HepG2 (cell line): Measurements from ENCODE around the gene ATRIP. TPM values are rescaled to one million over a fixed set of nuclear protein-coding genes. Genes with fewer than 3 reads are reported as not detected.

Experiments used
- ESRRA ChIP-seq: sonication (generic); formaldehyde crosslinking; IDR thresholded peaks from 2 replicates; pipeline ENCODE4 v1.5.1; 2020; ENCODE audit warnings: mild to moderate bottlenecking, low read depth, missing genetic modification reagents
- GABPA ChIP-seq, 2 experiments: IDR thresholded peaks; 2 replicates each; pipeline ENCODE4 v1.6.1; 2011 to 2016; ENCODE audit warnings: low read depth in 2 of 2, low read length in 1 of 2, missing biosample characterization in 1 of 2, missing genetic modification characterization in 1 of 2
- GATAD2A ChIP-seq: IDR thresholded peaks from 2 replicates; pipeline ENCODE4 v1.6.1; 2016
- HNRNPK ChIP-seq: fragments of 200-400 bp; formaldehyde crosslinking; IDR thresholded peaks from 2 replicates; pipeline ENCODE4 v1.6.1; 2018; ENCODE audit warnings: low read length, low read depth, moderate library complexity, mild to moderate bottlenecking; ENCODE audit not compliant: poor library complexity, severe bottlenecking
- HNRNPL ChIP-seq: fragments of 200-400 bp; formaldehyde crosslinking; IDR thresholded peaks from 2 replicates; pipeline ENCODE4 v1.6.1; 2017; ENCODE audit warnings: mild to moderate bottlenecking, low read depth, low read length
- IKZF1 ChIP-seq: fragments of 450-650 bp; IDR thresholded peaks from 2 replicates; pipeline ENCODE4 v1.7.1; 2016
- MAFK ChIP-seq, 2 experiments: IDR thresholded peaks in 1 of 2; conservative IDR thresholded peaks in 1 of 2; 2 replicates each; pipeline ENCODE4 v1.6.1; 2011; ENCODE audit warnings: improper control_type of control experiment in 2 of 2, low read length in 2 of 2
- MED1 ChIP-seq: sonication (generic); formaldehyde crosslinking; IDR thresholded peaks from 2 replicates; pipeline ENCODE4 v1.4.0; 2020; ENCODE audit warnings: missing genetic modification reagents
- MXI1 ChIP-seq: IDR thresholded peaks from 3 replicates; pipeline ENCODE4 v1.6.1; 2012; ENCODE audit warnings: low read depth, low read length, inconsistent platforms, borderline replicate concordance
- NFRKB ChIP-seq: fragments of 450-650 bp; IDR thresholded peaks from 2 replicates; pipeline ENCODE4 v1.6.1; 2017
- PCBP2 ChIP-seq: fragments of 200-400 bp; formaldehyde crosslinking; optimal IDR thresholded peaks from 2 replicates; pipeline ENCODE3; 2018; ENCODE audit warnings: low read length, low read depth; ENCODE audit not compliant: poor library complexity, severe bottlenecking
- SNRNP70 ChIP-seq: fragments of 200-400 bp; formaldehyde crosslinking; IDR thresholded peaks from 2 replicates; pipeline ENCODE4 v1.6.1; 2017; ENCODE audit warnings: mild to moderate bottlenecking, low read depth, low read length, moderate library complexity
- SOX5 ChIP-seq: IDR thresholded peaks from 2 replicates; pipeline ENCODE4 v1.6.1; 2016; ENCODE audit warnings: borderline replicate concordance
- SRF ChIP-seq: IDR thresholded peaks from 2 replicates; pipeline ENCODE4 v1.6.1; 2011; ENCODE audit warnings: mild to moderate bottlenecking, low read depth, low read length, moderate library complexity
- ZC3H13 ChIP-seq: sonication (generic); formaldehyde crosslinking; IDR thresholded peaks from 2 replicates; pipeline ENCODE4 v1.8.1; 2023; ENCODE audit warnings: mild to moderate bottlenecking, missing genetic modification reagents, moderate library complexity
- ZIK1 ChIP-seq: sonication (generic); formaldehyde crosslinking; IDR thresholded peaks from 2 replicates; pipeline ENCODE4 v1.5.0; 2020; ENCODE audit warnings: mild to moderate bottlenecking, low read depth, missing genetic modification reagents, borderline replicate concordance
- ZNF121 ChIP-seq: sonication (generic); formaldehyde crosslinking; IDR thresholded peaks from 2 replicates; pipeline ENCODE4 v1.5.0; 2020; ENCODE audit warnings: mild to moderate bottlenecking, missing genetic modification reagents
- ZNF20 ChIP-seq: sonication (generic); formaldehyde crosslinking; IDR thresholded peaks from 2 replicates; pipeline ENCODE4 v1.4.0; 2020; ENCODE audit warnings: mild to moderate bottlenecking, moderate library complexity, missing genetic modification reagents
- ZNF30 ChIP-seq: sonication (generic); formaldehyde crosslinking; IDR thresholded peaks from 2 replicates; pipeline ENCODE4 v1.5.0; 2020; ENCODE audit warnings: mild to moderate bottlenecking, missing genetic modification reagents
- ZNF431 ChIP-seq: sonication (generic); formaldehyde crosslinking; IDR thresholded peaks from 2 replicates; pipeline ENCODE4 v1.9.0; 2022; ENCODE audit warnings: missing genetic modification reagents, low read depth, mild to moderate bottlenecking, borderline replicate concordance
- ZNF614 ChIP-seq: IDR thresholded peaks from 2 replicates; pipeline ENCODE4 v1.6.1; 2018; ENCODE audit warnings: missing biosample characterization, missing genetic modification reagents, inconsistent platforms, borderline replicate concordance
- ZNF652 ChIP-seq: IDR thresholded peaks from 2 replicates; pipeline ENCODE4 v1.6.1; 2016; ENCODE audit warnings: low read depth, borderline replicate concordance
- ZNF7 ChIP-seq: IDR thresholded peaks from 2 replicates; pipeline ENCODE4 v1.6.1; 2016; ENCODE audit warnings: missing biosample characterization, missing genetic modification reagents
- ZNF704 ChIP-seq: sonication (generic); formaldehyde crosslinking; IDR thresholded peaks from 2 replicates; pipeline ENCODE4 v1.8.1; 2023; ENCODE audit warnings: mild to moderate bottlenecking, inconsistent platforms, moderate library complexity, missing genetic modification reagents, borderline replicate concordance
- ZNF775 ChIP-seq: sonication (generic); formaldehyde crosslinking; IDR thresholded peaks from 2 replicates; pipeline ENCODE4 v1.4.0; 2020; ENCODE audit warnings: missing genetic modification reagents, mild to moderate bottlenecking, moderate library complexity, borderline replicate concordance
- ZNF850 ChIP-seq: sonication (generic); formaldehyde crosslinking; conservative IDR thresholded peaks from 2 replicates; pipeline ENCODE4 v1.9.0; 2021; ENCODE audit warnings: mild to moderate bottlenecking, missing genetic modification reagents
- ZNF878 ChIP-seq: sonication (generic); formaldehyde crosslinking; IDR thresholded peaks from 2 replicates; pipeline ENCODE4 v1.8.1; 2023; ENCODE audit warnings: mild to moderate bottlenecking, missing genetic modification reagents, moderate library complexity
- polyA plus RNA-seq, 8 experiments: library from polyadenylated mRNA; depleted of rRNA in 3 of 8; stranded (reverse) in 7 of 8; unstranded in 1 of 8; fragments of >200 nt; fragmentation: Illumina TruSeq in 4 of 8; extraction: Trizol in 4 of 8; gene quantifications; 2 replicates each; pipeline versions ENCODE4 v1.2.1 to v1.2.3, GENCODE V29; 2011 to 2016; ENCODE audit warnings: low read depth in 4 of 8, missing spikeins in 1 of 8, mixed read lengths in 1 of 8; ENCODE audit not compliant: insufficient read depth in 1 of 8
- total RNA-seq, 5 experiments: library from RNA; depleted of rRNA; stranded (reverse); fragments of >200 nt; fragmentation: Illumina TruSeq; extraction: Trizol; gene quantifications; 2 replicates each; pipeline ENCODE4 v1.2.3, GENCODE V29; 2016; ENCODE audit warnings: low read depth in 1 of 5
- TF ChIP-seq, protein P1 (sequence below): sonication (generic); formaldehyde crosslinking; IDR thresholded peaks from 2 replicates; pipeline ENCODE4 v1.8.1; 2023; ENCODE audit warnings: mild to moderate bottlenecking, missing genetic modification reagents
- TF ChIP-seq, protein P2 (sequence below): fragments of 450-650 bp; IDR thresholded peaks from 2 replicates; pipeline ENCODE4 v1.6.1; 2017

Gene ATRIP
- total and polyA plus RNA-seq, 2 of the 13 experiments (the other 11 are each of a cell fraction or from before 2014, with no cell fraction given), result 5.1 to 12.5 TPM

- TF ChIP-seq ZIK1 (CRISPR knock-in tag) (peak; percentile 59; the same call in 1 of the 2 replicates), ZNF614 (CRISPR knock-in tag) (peak; percentile 47; the same call in 1 of the 2 replicates), GABPA (IDR thresholded peaks at IDR 0.05; ENCODE audit: low read depth, low read length) (no peak), GABPA (CRISPR knock-in tag; IDR thresholded peaks at IDR 0.05; ENCODE audit: low read depth) (peak; percentile 51; the same call in 1 of the 2 replicates), ZNF652 (no peak), PCBP2 (no peak), ZNF878 (CRISPR knock-in tag) (no peak), HNRNPL (0 out of 2 replicates have a peak, but pooled peaks have one; percentile 29), MAFK (conservative IDR thresholded peaks at IDR 0.05 in 1 of 2, IDR thresholded peaks at IDR 0.05 in 1 of 2; ENCODE audit: low read length in 2 of 2) (no peak), SNRNP70 (no peak), ZNF775 (CRISPR knock-in tag) (no peak), SRF (no peak), ZNF30 (CRISPR knock-in tag) (no peak), MED1 (CRISPR knock-in tag) (peak; percentile 95), ZNF431 (CRISPR knock-in tag) (0 out of 2 replicates have a peak, but pooled peaks have one; percentile 55), SOX5 (CRISPR knock-in tag) (peak; percentile 80), NFRKB (no peak), ZNF850 (no peak), MXI1 (peak; percentile 18; the same call in 1 of the 3 replicates), ESRRA (no peak), ZNF121 (no peak), ZNF7 (CRISPR knock-in tag) (no peak), HNRNPK (no peak), IKZF1 (no peak), GATAD2A (CRISPR knock-in tag) (peak; percentile 95), ZC3H13 (CRISPR knock-in tag) (no peak), ZNF20 (CRISPR knock-in tag) (no peak), ZNF704 (CRISPR knock-in tag) (no peak)
- TF ChIP-seq, protein P1, sequence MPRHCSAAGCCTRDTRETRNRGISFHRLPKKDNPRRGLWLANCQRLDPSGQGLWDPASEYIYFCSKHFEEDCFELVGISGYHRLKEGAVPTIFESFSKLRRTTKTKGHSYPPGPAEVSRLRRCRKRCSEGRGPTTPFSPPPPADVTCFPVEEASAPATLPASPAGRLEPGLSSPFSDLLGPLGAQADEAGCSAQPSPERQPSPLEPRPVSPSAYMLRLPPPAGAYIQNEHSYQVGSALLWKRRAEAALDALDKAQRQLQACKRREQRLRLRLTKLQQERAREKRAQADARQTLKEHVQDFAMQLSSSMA (CRISPR knock-in tag), result peak; percentile 82; the same call in 1 of the 2 replicates
- TF ChIP-seq, protein P2, sequence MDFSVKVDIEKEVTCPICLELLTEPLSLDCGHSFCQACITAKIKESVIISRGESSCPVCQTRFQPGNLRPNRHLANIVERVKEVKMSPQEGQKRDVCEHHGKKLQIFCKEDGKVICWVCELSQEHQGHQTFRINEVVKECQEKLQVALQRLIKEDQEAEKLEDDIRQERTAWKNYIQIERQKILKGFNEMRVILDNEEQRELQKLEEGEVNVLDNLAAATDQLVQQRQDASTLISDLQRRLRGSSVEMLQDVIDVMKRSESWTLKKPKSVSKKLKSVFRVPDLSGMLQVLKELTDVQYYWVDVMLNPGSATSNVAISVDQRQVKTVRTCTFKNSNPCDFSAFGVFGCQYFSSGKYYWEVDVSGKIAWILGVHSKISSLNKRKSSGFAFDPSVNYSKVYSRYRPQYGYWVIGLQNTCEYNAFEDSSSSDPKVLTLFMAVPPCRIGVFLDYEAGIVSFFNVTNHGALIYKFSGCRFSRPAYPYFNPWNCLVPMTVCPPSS, result no peak
Observed at GRCh38 chr3:48431224-48432029, 15.1 kb upstream of the ATRIP start (continued).
